K562 (cell line): ENCODE measurements around the gene DMAC2.

ENCODE experiments used
- ATF1 ChIP-seq, 2 experiments: fragments of 450-650 bp in 1 of 2; IDR thresholded peaks; 2 replicates each; pipeline ENCODE4 v1.6.1; 2016; ENCODE audit warnings: missing compliant biosample characterization in 1 of 2, missing genetic modification characterization in 1 of 2
- E2F4 ChIP-seq: sonication (generic); formaldehyde crosslinking; IDR thresholded peaks from 2 replicates; pipeline ENCODE4 v1.8.0; 2022; ENCODE audit warnings: mild to moderate bottlenecking, low read depth, missing genetic modification reagents
- ESRRA ChIP-seq: fragments of 450-650 bp; IDR thresholded peaks from 2 replicates; pipeline ENCODE4 v1.6.1; 2014; ENCODE audit warnings: low read depth, mild to moderate bottlenecking, moderate library complexity, borderline replicate concordance
- JUND ChIP-seq, 2 experiments: IDR thresholded peaks; 2 replicates in 1 of 2; 3 replicates in 1 of 2; pipeline ENCODE4 v1.6.1; 2011; ENCODE audit warnings: borderline replicate concordance in 2 of 2, low read depth in 2 of 2, low read length in 2 of 2, improper control_type of control experiment in 1 of 2, missing biosample characterization in 1 of 2, missing genetic modification characterization in 1 of 2, missing genetic modification reagents in 1 of 2
- ZBTB7A ChIP-seq: IDR thresholded peaks from 2 replicates; pipeline ENCODE4 v1.6.1; 2011; ENCODE audit warnings: low read depth, mild to moderate bottlenecking, low read length, moderate library complexity, borderline replicate concordance; ENCODE audit not compliant: control insufficient read depth
- ZNF274 ChIP-seq: IDR thresholded peaks from 2 replicates; pipeline ENCODE4 v1.6.1; 2011; ENCODE audit warnings: low read depth, mild to moderate bottlenecking, low read length, moderate library complexity, borderline replicate concordance
- ZNF347 ChIP-seq: fragments of 450-650 bp; formaldehyde crosslinking; IDR thresholded peaks from 2 replicates; pipeline ENCODE4 v1.4.0; 2020; ENCODE audit warnings: low read depth, mild to moderate bottlenecking, moderate library complexity

GRCh38 chr19:41435936-41436673 is 3.6 kb downstream of the DMAC2 start:
- TF ChIP-seq ZBTB7A = no peak
- no peak for TF ChIP-seq E2F4 (CRISPR knock-in tag)
- TF ChIP-seq ZNF274 = no peak
- no peak for TF ChIP-seq ZNF347 (CRISPR knock-in tag)
- no peak for TF ChIP-seq ESRRA
- no peak for TF ChIP-seq ATF1 (CRISPR knock-in tag; IDR thresholded peaks at IDR 0.05)
- TF ChIP-seq ATF1 (tag; IDR thresholded peaks at IDR 0.05) = no peak
- no peak for TF ChIP-seq JUND (IDR thresholded peaks at IDR 0.05; ENCODE audit: borderline replicate concordance, low read depth, low read length)
- TF ChIP-seq JUND (tag; IDR thresholded peaks at IDR 0.05; ENCODE audit: borderline replicate concordance, low read depth, low read length) = no peak
